SH-SY5Y (cell line): ENCODE data around the gene LYL1.

Experiments
- GATA2 ChIP-seq: IDR thresholded peaks from 2 replicates; pipeline ENCODE4 v1.6.1; 2011; ENCODE audit warnings: mild to moderate bottlenecking, low read depth, low read length
- GATA3 ChIP-seq: IDR thresholded peaks from 2 replicates; pipeline ENCODE4 v1.6.1; 2011; ENCODE audit warnings: low read depth, mild to moderate bottlenecking, low read length, moderate library complexity

DNA sequence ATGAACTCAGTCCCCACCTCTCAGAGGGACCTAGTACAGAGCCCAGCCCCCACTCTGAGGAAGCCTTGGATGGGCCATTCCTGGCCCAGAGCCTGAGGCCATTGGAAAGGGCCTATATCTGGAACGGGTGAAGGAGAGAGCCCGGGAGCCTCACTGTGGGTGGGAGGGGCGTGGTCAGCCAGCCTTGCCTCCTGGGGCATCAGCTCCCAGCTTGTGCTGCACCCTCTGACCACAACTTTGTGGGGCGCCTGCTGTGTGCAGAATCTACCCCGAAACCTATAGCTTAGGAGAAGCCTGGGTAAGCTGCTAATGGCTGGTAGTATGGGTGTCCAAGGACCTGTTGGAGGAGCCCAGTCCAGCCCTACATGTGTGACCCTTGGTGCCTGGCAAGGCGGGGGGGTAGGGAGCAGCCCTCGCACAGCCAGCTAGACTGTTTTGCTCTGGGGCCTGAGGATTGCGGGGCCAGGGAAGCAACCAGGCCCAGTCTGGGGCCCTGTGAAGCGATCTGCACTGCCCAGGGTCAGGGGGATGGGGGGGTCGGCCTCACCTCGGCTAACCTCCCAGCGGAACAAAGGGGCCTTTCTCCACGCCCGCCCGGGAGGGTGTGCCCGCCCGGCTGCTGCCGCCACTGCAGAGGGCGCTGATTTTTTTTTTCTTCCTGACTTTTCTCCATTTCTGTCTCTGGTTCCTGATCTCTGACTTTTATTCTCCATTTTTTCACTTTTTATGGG, 42.3 kb downstream of the LYL1 start:
- TF ChIP-seq GATA2: no peak
- no peak for TF ChIP-seq GATA3
